ENCODE results near the gene ZNF878. TPM values are rescaled to one million over a fixed set of nuclear protein-coding genes. Genes with fewer than 3 reads are reported as not detected.
"Not testable (repeated sequence)": the region's sequence is repeated elsewhere in the genome, so short reads cannot be mapped to it uniquely, and the experiment has no call there.

ZNF878 gene
- total RNA-seq, 1 experiment from 2014 or later = 0.66 TPM

- Mint-ChIP-seq H3K9me3 (ENCODE audit: low read depth, unreplicated experiment) (peaks cover 5% of the 10 kb centered on the region), H3K27me3 (ENCODE audit: unreplicated experiment) (no peaks in the 10 kb centered on the region), H3K4me3 (ENCODE audit: low read depth, unreplicated experiment) (no peak overlapping the region), H3K36me3 (ENCODE audit: insufficient read depth, unreplicated experiment) (no peaks in the 10 kb centered on the region), H3K27ac (ENCODE audit: unreplicated experiment) (no peak overlapping the region), H3K4me1 (ENCODE audit: low read depth, unreplicated experiment) (no peaks in the 10 kb centered on the region)
- CTCF ChIA-PET = no interaction called here
- DNase-seq = no peak
- BruUV-seq (replicated peaks) = no TSS peak
- TF ChIP-seq CTCF (IDR thresholded peaks at IDR 0.05; ENCODE audit: unreplicated experiment) = no peak
- intact Hi-C loops (cut with micrococcal nuclease; ENCODE audit: unreplicated experiment) = no loop called here
Observed at GRCh38 chr19:12077375-12077774, 24.6 kb upstream of the ZNF878 start.

GRCh38 chr19:12076331-12076730 is 23.6 kb upstream of the ZNF878 start:
- intact Hi-C loops (cut with micrococcal nuclease; ENCODE audit: unreplicated experiment); H3K4me3 Mint-ChIP-seq (ENCODE audit: low read depth, unreplicated experiment); H3K27me3 Mint-ChIP-seq (ENCODE audit: unreplicated experiment); H3K9me3 Mint-ChIP-seq (ENCODE audit: low read depth, unreplicated experiment); H3K4me1 Mint-ChIP-seq (ENCODE audit: low read depth, unreplicated experiment); CTCF ChIA-PET; DNase-seq; H3K36me3 Mint-ChIP-seq (ENCODE audit: insufficient read depth, unreplicated experiment); H3K27ac Mint-ChIP-seq (ENCODE audit: unreplicated experiment); BruUV-seq (replicated peaks): not testable (repeated sequence)

DNA sequence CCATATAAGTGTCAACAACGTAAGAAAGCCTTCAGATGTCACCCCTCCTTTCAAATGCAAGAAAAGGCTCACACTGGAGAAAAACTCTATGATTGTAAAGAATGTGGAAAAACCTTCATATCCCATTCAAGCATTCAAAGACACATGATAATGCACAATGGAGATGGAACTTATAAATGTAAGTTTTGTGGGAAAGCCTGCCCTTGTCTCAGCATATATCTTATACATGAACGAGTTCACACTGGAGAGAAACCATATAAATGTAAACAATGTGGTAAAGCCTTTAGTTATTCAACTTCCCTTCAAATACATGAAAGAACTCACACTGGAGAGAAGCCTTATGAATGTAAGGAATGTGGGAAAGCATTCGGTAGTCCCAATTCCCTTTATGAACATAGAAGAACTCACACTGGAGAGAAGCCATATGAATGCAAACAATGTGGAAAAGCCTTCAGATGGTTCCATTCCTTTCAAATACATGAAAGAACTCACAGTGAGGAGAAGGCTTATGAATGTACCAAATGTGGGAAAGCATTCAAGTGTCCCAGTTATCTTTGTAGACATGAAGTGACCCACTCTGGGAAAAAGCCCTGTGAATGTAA is 22.9 kb upstream of the ZNF878 start:
- CTCF ChIA-PET = no interaction called here
- no peaks in the 10 kb centered on the region for H3K36me3 Mint-ChIP-seq (ENCODE audit: insufficient read depth, unreplicated experiment)
- intact Hi-C loops (cut with micrococcal nuclease; ENCODE audit: unreplicated experiment) = no loop called here
- no peak for DNase-seq
- peaks cover 5% of the 10 kb centered on the region for H3K9me3 Mint-ChIP-seq (ENCODE audit: low read depth, unreplicated experiment)
- H3K27me3 Mint-ChIP-seq (ENCODE audit: unreplicated experiment) = no peaks in the 10 kb centered on the region
- no TSS peak for BruUV-seq (replicated peaks)
- H3K4me1 Mint-ChIP-seq (ENCODE audit: low read depth, unreplicated experiment) = no peaks in the 10 kb centered on the region
- no peak for TF ChIP-seq CTCF (IDR thresholded peaks at IDR 0.05; ENCODE audit: unreplicated experiment)
- no peak overlapping the region for H3K27ac Mint-ChIP-seq (ENCODE audit: unreplicated experiment)
- no peak overlapping the region for H3K4me3 Mint-ChIP-seq (ENCODE audit: low read depth, unreplicated experiment)

DNA sequence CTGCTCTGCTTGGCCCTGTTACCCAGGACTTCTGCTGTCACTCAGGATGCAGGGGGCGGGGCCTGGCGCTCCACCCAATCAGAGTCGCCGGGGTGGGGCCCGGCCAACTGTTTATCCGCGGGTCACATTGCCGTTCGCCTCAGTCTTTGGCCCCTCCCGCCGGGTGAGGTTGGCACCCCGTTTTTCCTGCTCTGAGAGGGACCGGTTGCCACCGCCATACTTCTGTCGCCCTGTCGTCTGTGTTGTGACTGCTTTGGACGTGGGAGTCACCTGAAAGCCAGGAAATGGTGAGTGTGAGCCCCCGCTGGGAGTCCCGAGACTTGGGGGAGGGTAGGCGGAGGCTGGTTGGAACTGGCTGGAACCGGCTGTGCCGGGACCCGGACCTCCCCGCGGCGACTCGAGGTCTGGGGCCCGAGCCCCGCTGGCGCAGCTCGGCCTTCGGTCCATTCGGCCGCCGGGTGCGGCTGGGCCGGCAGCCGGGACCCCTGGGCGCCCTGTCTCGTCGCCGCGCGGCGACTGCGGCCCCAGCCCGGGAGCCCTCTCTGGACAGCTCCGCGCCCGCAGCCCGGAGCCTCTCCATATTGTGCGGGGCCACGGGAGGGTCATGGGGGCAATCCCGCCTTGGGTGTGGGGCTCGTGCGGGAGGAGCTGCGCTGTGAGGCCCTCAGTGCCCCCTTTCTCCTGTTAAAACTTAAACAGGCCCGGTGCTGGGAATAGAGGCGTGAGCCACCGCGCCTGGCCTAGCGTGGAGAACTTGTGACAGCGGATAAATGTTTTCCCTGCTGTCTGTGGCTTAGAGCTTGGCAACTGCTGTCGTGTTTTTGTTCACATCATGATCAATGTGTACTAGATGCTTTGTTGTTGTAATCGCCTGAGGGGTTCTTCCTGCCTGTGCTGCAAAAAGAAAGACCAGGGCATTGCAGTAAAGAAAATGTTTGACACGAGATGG is 12.1 kb upstream of the ZNF878 start, which contains the start of gene ZNF844:
Gene ZNF844 (plus strand): TSS at position 142 of the 949 bp plus-strand sequence. CDS start 143 bp downstream, at position 285.
- no peak for DNase-seq
- Mint-ChIP-seq H3K4me3 (ENCODE audit: low read depth, unreplicated experiment) (no peak within 1 kb of the TSS), H3K27ac (ENCODE audit: unreplicated experiment) (no peak within 1 kb of the TSS), H3K36me3 (ENCODE audit: insufficient read depth, unreplicated experiment) (no peaks in the 10 kb centered on the region), H3K9me3 (ENCODE audit: low read depth, unreplicated experiment) (peaks cover 2% of the 10 kb centered on the region), H3K27me3 (ENCODE audit: unreplicated experiment) (no peaks in the 10 kb centered on the region), H3K4me1 (ENCODE audit: low read depth, unreplicated experiment) (no peaks in the 10 kb centered on the region)
- intact Hi-C loops (cut with micrococcal nuclease; ENCODE audit: unreplicated experiment) = no loop called here
- CTCF ChIA-PET = no interaction called here
- BruUV-seq (replicated peaks) = no TSS peak
- TF ChIP-seq CTCF (IDR thresholded peaks at IDR 0.05; ENCODE audit: unreplicated experiment) = no peak
